Activated T-helper 2 cell treated with anti-CD3 and anti-CD28 coated beads, Interferon-gamma antibody, Interleukin-2, Interleukin-4, amounts not matched to agents 10 μg/mL and 5 μg/mL and 100 μg/mL, durations not matched to agents 14 hours and 24 hours and 36 hours (primary cell): ENCODE measurements around the gene CAV1. TPM values are rescaled to one million over a fixed set of nuclear protein-coding genes. Genes with fewer than 3 reads are reported as not detected.

Experiments used
- DNase-seq: peaks from one replicate; pipeline ENCODE4 v3.0.0; 2021; ENCODE audit warnings: low spot score
- H3K27ac Mint-ChIP-seq: one replicate; pipeline ENCODE4 v1.8.0; 2021; ENCODE audit warnings: mixed read lengths
- H3K27me3 Mint-ChIP-seq: one replicate; pipeline ENCODE4 v1.8.0; 2021; ENCODE audit warnings: low read depth, mixed read lengths
- H3K36me3 Mint-ChIP-seq: one replicate; pipeline ENCODE4 v1.8.0; 2021; ENCODE audit warnings: low read depth, mixed read lengths
- H3K4me1 Mint-ChIP-seq: one replicate; pipeline ENCODE4 v1.8.0; 2021; ENCODE audit warnings: low read depth, mixed read lengths
- H3K4me3 Mint-ChIP-seq: one replicate; pipeline ENCODE4 v1.8.0; 2021; ENCODE audit warnings: low read depth, mild to moderate bottlenecking, moderate library complexity, mixed read lengths
- H3K9me3 Mint-ChIP-seq: one replicate; pipeline ENCODE4 v1.8.0; 2021; ENCODE audit warnings: mixed read lengths
- intact Hi-C: fragments of 100-400 bp; cut with micrococcal nuclease; formaldehyde crosslinking; loops from one replicate; pipeline ENCODE4 v1.15.1; 2023
- total RNA-seq: library from RNA; stranded (reverse); gene quantifications from 2 replicates; pipeline ENCODE4 v1.2.3, GENCODE V29; 2022

Gene CAV1
- total RNA-seq, 1 donor from 2014 or later = 0.41 TPM

GRCh38 chr7:116598861-116599260 is 74.0 kb downstream of the CAV1 start:
- no peaks in the 10 kb centered on the region for H3K36me3 Mint-ChIP-seq
- intact Hi-C loops = no loop called here

GRCh38 chr7:116601426-116601825 is 76.6 kb downstream of the CAV1 start:
- no peak for DNase-seq
- Mint-ChIP-seq H3K36me3 (no peaks in the 10 kb centered on the region), H3K27me3 (peaks cover 31% of the 10 kb centered on the region), H3K4me3 (no peak overlapping the region), H3K9me3 (no peaks in the 10 kb centered on the region), H3K27ac (no peak overlapping the region), H3K4me1 (peaks cover 8% of the 10 kb centered on the region)
- intact Hi-C loops = loop anchor here (5.0 kb wide), 1 partner anchor 1271 kb away; the partner anchor contains the start of gene CTTNBP2

More at GRCh38 chr7:116598861-116599260, 74.0 kb downstream of the CAV1 start:
- no peaks in the 10 kb centered on the region for H3K9me3 Mint-ChIP-seq
- H3K27me3 Mint-ChIP-seq = peaks cover 41% of the 10 kb centered on the region
- no peak overlapping the region for H3K4me3 Mint-ChIP-seq
- H3K27ac Mint-ChIP-seq = no peak overlapping the region
- H3K4me1 Mint-ChIP-seq = peaks cover 8% of the 10 kb centered on the region
- DNase-seq = no peak

- no peaks in the 10 kb centered on the region for H3K9me3 Mint-ChIP-seq
- H3K27ac Mint-ChIP-seq = no peak overlapping the region
- H3K4me1 Mint-ChIP-seq = no peaks in the 10 kb centered on the region
- intact Hi-C loops = no loop called here
- no peak for DNase-seq
- H3K4me3 Mint-ChIP-seq = no peak overlapping the region
- peaks cover 20% of the 10 kb centered on the region for H3K27me3 Mint-ChIP-seq
- no peaks in the 10 kb centered on the region for H3K36me3 Mint-ChIP-seq
These were observed 82.5 kb downstream of the CAV1 start for GRCh38 chr7:116607299-116607698.

- Mint-ChIP-seq H3K27ac (no peak overlapping the region), H3K27me3 (peaks cover 25% of the 10 kb centered on the region), H3K9me3 (no peaks in the 10 kb centered on the region), H3K36me3 (no peaks in the 10 kb centered on the region), H3K4me1 (no peaks in the 10 kb centered on the region), H3K4me3 (no peak overlapping the region)
- no peak for DNase-seq
- intact Hi-C loops = no loop called here
These were observed 85.4 kb downstream of the CAV1 start for GRCh38 chr7:116610210-116610609.

- Mint-ChIP-seq H3K27me3 (peaks cover 29% of the 10 kb centered on the region), H3K4me1 (no peaks in the 10 kb centered on the region), H3K27ac (no peak overlapping the region), H3K36me3 (no peaks in the 10 kb centered on the region), H3K4me3 (no peak overlapping the region), H3K9me3 (no peaks in the 10 kb centered on the region)
- no peak for DNase-seq
- intact Hi-C loops = no loop called here
These were observed 85.9 kb downstream of the CAV1 start for GRCh38 chr7:116610721-116611120.

Other genes with a start within 250 kb of the CAV1 start
- gene CAV2, start 25.3 kb upstream of the CAV1 start, total RNA-seq = not detected in 2 replicates
- 1.5 TPM in 2 replicates for gene MET, start 147.2 kb downstream of the CAV1 start, total RNA-seq